HEK293 (cell line): ENCODE data around the gene CHST14.

Experiments
- EGR2 ChIP-seq: fragments of 450-650 bp; formaldehyde crosslinking; IDR thresholded peaks from 2 replicates; pipeline ENCODE4 v1.5.1; 2016; ENCODE audit warnings: low read depth, missing biosample characterization, missing genetic modification characterization
- KLF7 ChIP-seq: fragments of 450-650 bp; formaldehyde crosslinking; IDR thresholded peaks from 2 replicates; pipeline ENCODE4 v1.5.1; 2016; ENCODE audit warnings: missing biosample characterization, missing genetic modification characterization, borderline replicate concordance
- REST ChIP-seq: fragments of 450-650 bp; formaldehyde crosslinking; IDR thresholded peaks from 2 replicates; pipeline ENCODE4 v1.5.1; 2016; ENCODE audit warnings: missing biosample characterization, missing genetic modification characterization
- SCRT2 ChIP-seq: fragments of 450-650 bp; formaldehyde crosslinking; IDR thresholded peaks from 2 replicates; pipeline ENCODE4 v1.5.1; 2016; ENCODE audit warnings: missing biosample characterization, missing genetic modification characterization
- TCF7L2 ChIP-seq: IDR thresholded peaks from 2 replicates; pipeline ENCODE4 v1.6.1; 2011; ENCODE audit warnings: low read depth, mild to moderate bottlenecking, inconsistent platforms, low read length, moderate library complexity, borderline replicate concordance
- ZBTB17 ChIP-seq: fragments of 450-650 bp; formaldehyde crosslinking; IDR thresholded peaks from 2 replicates; pipeline ENCODE4 v1.5.1; 2016; ENCODE audit warnings: missing biosample characterization, missing genetic modification characterization
- ZNF184 ChIP-seq: fragments of 450-650 bp; IDR thresholded peaks from 2 replicates; pipeline ENCODE4 v1.5.1; 2018; ENCODE audit warnings: missing biosample characterization, mild to moderate bottlenecking, missing genetic modification characterization
- ZNF211 ChIP-seq: fragments of 450-650 bp; formaldehyde crosslinking; IDR thresholded peaks from 2 replicates; pipeline ENCODE4 v1.5.1; 2016; ENCODE audit warnings: low read depth, missing biosample characterization, missing genetic modification characterization
- ZNF302 ChIP-seq: fragments of 450-650 bp; formaldehyde crosslinking; IDR thresholded peaks from 2 replicates; pipeline ENCODE4 v1.5.1; 2016; ENCODE audit warnings: missing biosample characterization, missing genetic modification characterization, low read depth
- ZNF366 ChIP-seq: fragments of 450-650 bp; formaldehyde crosslinking; conservative IDR thresholded peaks from 2 replicates; pipeline ENCODE4 v1.5.1; 2016; ENCODE audit warnings: missing biosample characterization, missing genetic modification characterization
- ZNF548 ChIP-seq: fragments of 450-650 bp; formaldehyde crosslinking; IDR thresholded peaks from 2 replicates; pipeline ENCODE4 v1.5.1; 2016; ENCODE audit warnings: missing biosample characterization, missing genetic modification characterization
- ZNF571 ChIP-seq: fragments of 450-650 bp; formaldehyde crosslinking; IDR thresholded peaks from 2 replicates; pipeline ENCODE4 v1.5.0; 2017; ENCODE audit warnings: missing biosample characterization, missing genetic modification characterization
- ZNF626 ChIP-seq: fragments of 450-650 bp; sonication (Bioruptor Pico); formaldehyde crosslinking; IDR thresholded peaks from 2 replicates; pipeline ENCODE4 v1.5.1; 2018; ENCODE audit warnings: missing biosample characterization, missing genetic modification characterization, inconsistent platforms
- ZNF707 ChIP-seq: fragments of 450-650 bp; formaldehyde crosslinking; IDR thresholded peaks from 2 replicates; pipeline ENCODE4 v1.5.1; 2016; ENCODE audit warnings: missing biosample characterization, missing genetic modification characterization
- ZNF785 ChIP-seq: fragments of 450-650 bp; formaldehyde crosslinking; IDR thresholded peaks from 2 replicates; pipeline ENCODE4 v1.5.1; 2016; ENCODE audit warnings: missing biosample characterization, missing genetic modification characterization
- ZSCAN18 ChIP-seq: fragments of 450-650 bp; formaldehyde crosslinking; IDR thresholded peaks from 2 replicates; pipeline ENCODE4 v1.5.1; 2016; ENCODE audit warnings: missing biosample characterization, missing genetic modification characterization
- TF ChIP-seq, protein P1 (sequence below): fragments of 450-650 bp; formaldehyde crosslinking; IDR thresholded peaks from 2 replicates; pipeline ENCODE4; 2016; ENCODE audit warnings: missing biosample characterization, missing genetic modification characterization
- TF ChIP-seq, protein P2 (sequence below): fragments of 450-650 bp; formaldehyde crosslinking; IDR thresholded peaks from 2 replicates; pipeline ENCODE4 v1.5.1; 2016; ENCODE audit warnings: missing biosample characterization, missing genetic modification characterization
- TF ChIP-seq, protein P3 (sequence below): fragments of 450-650 bp; formaldehyde crosslinking; IDR thresholded peaks from 2 replicates; pipeline ENCODE4 v1.5.1; 2017; ENCODE audit warnings: missing biosample characterization, missing genetic modification characterization
- TF ChIP-seq, protein P4 (sequence below): fragments of 450-650 bp; formaldehyde crosslinking; IDR thresholded peaks from 2 replicates; pipeline ENCODE4 v1.5.1; 2017; ENCODE audit warnings: missing biosample characterization, missing genetic modification characterization

Gene CHST14

DNA sequence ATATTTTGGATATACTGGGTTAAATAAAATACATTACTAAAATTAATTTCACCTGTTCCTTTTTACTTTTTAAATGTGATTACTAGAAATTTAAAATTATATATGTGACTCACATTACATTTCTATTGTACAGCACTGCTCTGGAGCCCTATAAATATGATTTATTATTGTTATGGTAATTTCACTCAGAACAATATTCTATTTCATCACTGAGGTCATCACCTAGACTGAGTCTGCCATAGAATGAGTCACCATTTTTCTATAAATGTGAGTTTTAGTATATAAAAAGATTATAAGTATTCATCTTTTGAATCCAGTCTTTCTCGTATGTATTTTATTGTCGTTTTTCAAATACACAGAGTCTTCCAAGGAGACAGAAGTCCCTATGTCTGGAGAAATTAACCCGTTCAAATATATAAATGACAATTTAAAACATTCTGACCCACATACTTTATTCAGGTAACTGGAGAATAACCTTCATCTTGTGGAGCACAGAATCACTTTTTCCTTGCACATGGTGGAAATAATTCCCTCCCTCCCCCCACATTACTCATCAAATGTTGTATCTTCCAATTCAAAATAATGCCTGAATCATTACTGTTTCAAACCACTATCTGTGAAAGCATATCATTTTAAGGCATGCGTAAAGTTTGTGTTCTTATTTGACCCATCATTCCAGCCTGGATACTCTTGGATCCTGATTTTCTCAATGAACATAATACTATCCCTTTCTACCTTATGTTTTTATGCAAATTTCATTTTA, 30.0 kb downstream of the CHST14 start (continued):
- no peak for TF ChIP-seq REST
- no peak for TF ChIP-seq SCRT2
- no peak for TF ChIP-seq ZNF211 (tag by site-specific recombination)
- TF ChIP-seq EGR2: no peak
- no peak for TF ChIP-seq ZNF626
- TF ChIP-seq ZNF707 (tag by site-specific recombination): no peak
- TF ChIP-seq TCF7L2: no peak
- TF ChIP-seq ZNF302 (tag by site-specific recombination): no peak
- no peak for TF ChIP-seq ZNF785 (tag by site-specific recombination)
- no peak for TF ChIP-seq KLF7 (tag by site-specific recombination)
- TF ChIP-seq ZSCAN18: no peak
- TF ChIP-seq, protein P1, sequence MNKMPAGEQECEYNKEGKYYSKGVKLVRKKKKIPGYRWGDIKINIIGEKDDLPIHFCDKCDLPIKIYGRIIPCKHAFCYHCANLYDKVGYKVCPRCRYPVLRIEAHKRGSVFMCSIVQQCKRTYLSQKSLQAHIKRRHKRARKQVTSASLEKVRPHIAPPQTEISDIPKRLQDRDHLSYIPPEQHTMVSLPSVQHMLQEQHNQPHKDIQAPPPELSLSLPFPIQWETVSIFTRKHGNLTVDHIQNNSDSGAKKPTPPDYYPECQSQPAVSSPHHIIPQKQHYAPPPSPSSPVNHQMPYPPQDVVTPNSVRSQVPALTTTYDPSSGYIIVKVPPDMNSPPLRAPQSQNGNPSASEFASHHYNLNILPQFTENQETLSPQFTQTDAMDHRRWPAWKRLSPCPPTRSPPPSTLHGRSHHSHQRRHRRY (tag by site-specific recombination): no peak
- TF ChIP-seq, protein P2, sequence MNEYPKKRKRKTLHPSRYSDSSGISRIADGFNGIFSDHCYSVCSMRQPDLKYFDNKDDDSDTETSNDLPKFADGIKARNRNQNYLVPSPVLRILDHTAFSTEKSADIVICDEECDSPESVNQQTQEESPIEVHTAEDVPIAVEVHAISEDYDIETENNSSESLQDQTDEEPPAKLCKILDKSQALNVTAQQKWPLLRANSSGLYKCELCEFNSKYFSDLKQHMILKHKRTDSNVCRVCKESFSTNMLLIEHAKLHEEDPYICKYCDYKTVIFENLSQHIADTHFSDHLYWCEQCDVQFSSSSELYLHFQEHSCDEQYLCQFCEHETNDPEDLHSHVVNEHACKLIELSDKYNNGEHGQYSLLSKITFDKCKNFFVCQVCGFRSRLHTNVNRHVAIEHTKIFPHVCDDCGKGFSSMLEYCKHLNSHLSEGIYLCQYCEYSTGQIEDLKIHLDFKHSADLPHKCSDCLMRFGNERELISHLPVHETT (tag by site-specific recombination): no peak
- TF ChIP-seq ZNF184 (tag by site-specific recombination): peak; percentile 6; the same call in 1 of the 2 replicates
- no peak for TF ChIP-seq ZNF571 (tag by site-specific recombination)
- TF ChIP-seq, protein P3, sequence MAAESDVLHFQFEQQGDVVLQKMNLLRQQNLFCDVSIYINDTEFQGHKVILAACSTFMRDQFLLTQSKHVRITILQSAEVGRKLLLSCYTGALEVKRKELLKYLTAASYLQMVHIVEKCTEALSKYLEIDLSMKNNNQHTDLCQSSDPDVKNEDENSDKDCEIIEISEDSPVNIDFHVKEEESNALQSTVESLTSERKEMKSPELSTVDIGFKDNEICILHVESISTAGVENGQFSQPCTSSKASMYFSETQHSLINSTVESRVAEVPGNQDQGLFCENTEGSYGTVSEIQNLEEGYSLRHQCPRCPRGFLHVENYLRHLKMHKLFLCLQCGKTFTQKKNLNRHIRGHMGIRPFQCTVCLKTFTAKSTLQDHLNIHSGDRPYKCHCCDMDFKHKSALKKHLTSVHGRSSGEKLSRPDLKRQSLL (tag by site-specific recombination): no peak
- TF ChIP-seq, protein P4, sequence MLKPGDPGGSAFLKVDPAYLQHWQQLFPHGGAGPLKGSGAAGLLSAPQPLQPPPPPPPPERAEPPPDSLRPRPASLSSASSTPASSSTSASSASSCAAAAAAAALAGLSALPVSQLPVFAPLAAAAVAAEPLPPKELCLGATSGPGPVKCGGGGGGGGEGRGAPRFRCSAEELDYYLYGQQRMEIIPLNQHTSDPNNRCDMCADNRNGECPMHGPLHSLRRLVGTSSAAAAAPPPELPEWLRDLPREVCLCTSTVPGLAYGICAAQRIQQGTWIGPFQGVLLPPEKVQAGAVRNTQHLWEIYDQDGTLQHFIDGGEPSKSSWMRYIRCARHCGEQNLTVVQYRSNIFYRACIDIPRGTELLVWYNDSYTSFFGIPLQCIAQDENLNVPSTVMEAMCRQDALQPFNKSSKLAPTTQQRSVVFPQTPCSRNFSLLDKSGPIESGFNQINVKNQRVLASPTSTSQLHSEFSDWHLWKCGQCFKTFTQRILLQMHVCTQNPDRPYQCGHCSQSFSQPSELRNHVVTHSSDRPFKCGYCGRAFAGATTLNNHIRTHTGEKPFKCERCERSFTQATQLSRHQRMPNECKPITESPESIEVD (tag by site-specific recombination): peak; percentile 83
- 0 out of 2 replicates have a peak, but pooled peaks have one; percentile 33 for TF ChIP-seq ZNF366 (tag by site-specific recombination)
- TF ChIP-seq ZBTB17 (tag by site-specific recombination): no peak
- no peak for TF ChIP-seq ZNF548 (tag by site-specific recombination)
